ENCODE measurements around the gene SLC9A8. TPM values are rescaled to one million over a fixed set of nuclear protein-coding genes. Genes with fewer than 3 reads are reported as not detected.

The SLC9A8 gene
- total and polyA plus RNA-seq, 2 donors (not counting 3 experiments of a cell fraction or from before 2014, with no cell fraction given) = 5.1 to 14.4 TPM

DNA sequence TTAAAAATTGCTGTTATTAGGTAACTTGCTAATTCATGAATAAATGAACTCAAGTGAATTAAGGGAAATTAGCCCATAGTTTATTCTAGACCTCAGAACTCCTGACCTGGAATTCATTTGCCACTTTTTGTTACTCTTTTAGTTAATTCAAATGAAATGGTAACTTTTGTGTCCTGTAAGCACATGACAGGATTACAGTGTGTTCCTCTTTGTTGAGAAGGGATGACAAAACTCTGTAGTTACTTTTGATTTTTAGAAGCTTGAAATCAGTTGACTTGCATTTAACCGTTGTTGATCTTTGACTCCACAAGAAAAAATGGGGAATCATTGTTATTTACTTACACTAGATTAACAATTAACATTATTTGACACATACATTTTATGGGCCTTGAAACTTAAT, 6.2 kb downstream of the SLC9A8 start:
- H4K20me1 ChIP-seq (replicated peaks; ENCODE audit: control insufficient read depth, extremely low read depth, insufficient read depth, low read length) = no peaks in the 10 kb centered on the region
- ChIA-PET CTCF (no interaction called here), POLR2A (no interaction called here)
- no peak overlapping the region for H3K4me2 ChIP-seq (ENCODE audit: insufficient read depth, low read length)
- no peak overlapping the region for H3K27ac ChIP-seq (ENCODE audit: insufficient read depth, low read depth, low read length)
- BruUV-seq (replicated peaks) = no TSS peak
- H3K36me3 ChIP-seq (ENCODE audit: control insufficient read depth in 2 of 2, extremely low read depth in 1 of 2, insufficient read depth in 2 of 2, low read length in 2 of 2) = peaks cover 3 to 11% of the 10 kb centered on the region in 2 experiments
- H3K79me2 ChIP-seq (ENCODE audit: control insufficient read depth, insufficient read depth, low read length) = no peaks in the 10 kb centered on the region
- H3K4me1 ChIP-seq (ENCODE audit: control insufficient read depth, extremely low read depth, insufficient read depth, low read length) = no peaks in the 10 kb centered on the region
- no peak overlapping the region for H3K9ac ChIP-seq (replicated peaks; ENCODE audit: extremely low read depth, insufficient read depth, low read length)
- H2AFZ ChIP-seq (ENCODE audit: low read depth, low read length) = no peak overlapping the region
- TF ChIP-seq, protein P1, sequence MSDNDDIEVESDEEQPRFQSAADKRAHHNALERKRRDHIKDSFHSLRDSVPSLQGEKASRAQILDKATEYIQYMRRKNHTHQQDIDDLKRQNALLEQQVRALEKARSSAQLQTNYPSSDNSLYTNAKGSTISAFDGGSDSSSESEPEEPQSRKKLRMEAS (IDR thresholded peaks at IDR 0.05; ENCODE audit: insufficient read depth, insufficient read length) = no peak
- TF ChIP-seq EZH2 (IDR thresholded peaks at IDR 0.05; ENCODE audit: borderline replicate concordance, low read depth, low read length, severe bottlenecking) (no peak), POLR2A (IDR thresholded peaks at IDR 0.05; ENCODE audit: low read depth, low read length) (no peak), FOS (IDR thresholded peaks at IDR 0.05; ENCODE audit: borderline replicate concordance, insufficient read depth, low read length) (no peak), POLR2AphosphoS5 (IDR thresholded peaks at IDR 0.05; ENCODE audit: insufficient read depth, low read depth, low read length) (no peak), MYC (IDR thresholded peaks at IDR 0.05; ENCODE audit: low read depth, low read length) (no peak), JUN (IDR thresholded peaks at IDR 0.05; ENCODE audit: borderline replicate concordance, insufficient read depth, insufficient read length, low read depth) (no peak), GATA2 (IDR thresholded peaks at IDR 0.05; ENCODE audit: insufficient read depth, insufficient read length, low read depth, low read length) (no peak)
- TF ChIP-seq, protein P2, sequence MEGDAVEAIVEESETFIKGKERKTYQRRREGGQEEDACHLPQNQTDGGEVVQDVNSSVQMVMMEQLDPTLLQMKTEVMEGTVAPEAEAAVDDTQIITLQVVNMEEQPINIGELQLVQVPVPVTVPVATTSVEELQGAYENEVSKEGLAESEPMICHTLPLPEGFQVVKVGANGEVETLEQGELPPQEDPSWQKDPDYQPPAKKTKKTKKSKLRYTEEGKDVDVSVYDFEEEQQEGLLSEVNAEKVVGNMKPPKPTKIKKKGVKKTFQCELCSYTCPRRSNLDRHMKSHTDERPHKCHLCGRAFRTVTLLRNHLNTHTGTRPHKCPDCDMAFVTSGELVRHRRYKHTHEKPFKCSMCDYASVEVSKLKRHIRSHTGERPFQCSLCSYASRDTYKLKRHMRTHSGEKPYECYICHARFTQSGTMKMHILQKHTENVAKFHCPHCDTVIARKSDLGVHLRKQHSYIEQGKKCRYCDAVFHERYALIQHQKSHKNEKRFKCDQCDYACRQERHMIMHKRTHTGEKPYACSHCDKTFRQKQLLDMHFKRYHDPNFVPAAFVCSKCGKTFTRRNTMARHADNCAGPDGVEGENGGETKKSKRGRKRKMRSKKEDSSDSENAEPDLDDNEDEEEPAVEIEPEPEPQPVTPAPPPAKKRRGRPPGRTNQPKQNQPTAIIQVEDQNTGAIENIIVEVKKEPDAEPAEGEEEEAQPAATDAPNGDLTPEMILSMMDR (IDR thresholded peaks at IDR 0.05; ENCODE audit: extremely low read depth in 1 of 2, insufficient read depth in 1 of 2, low read depth in 1 of 2, low read length in 2 of 2) = no peak
- no peaks in the 10 kb centered on the region for H3K9me3 ChIP-seq (replicated peaks; ENCODE audit: control insufficient read depth, insufficient read depth, low read length)
- no peaks in the 10 kb centered on the region for H3K27me3 ChIP-seq (ENCODE audit: control insufficient read depth in 2 of 2, insufficient read depth in 2 of 2, low read length in 2 of 2)
- FAIRE-seq = no peak
- intact Hi-C loops (cut with micrococcal nuclease) (no loop called here), dilution Hi-C loops (cut with MboI; ENCODE audit: extremely low pct_ligation_motif_present, low sequenced_read_pairs) (no loop called here)
- no peak for DNase-seq (ENCODE audit: low read depth, low spot score)
- H3K4me3 ChIP-seq (replicated peaks in 1 of 3; ENCODE audit: insufficient read depth in 1 of 3, low read depth in 1 of 3, low read length in 3 of 3) = no peak overlapping the region
- no peaks in the 10 kb centered on the region for H3K9me1 ChIP-seq (replicated peaks; ENCODE audit: control insufficient read depth, extremely low read depth, insufficient read depth, low read length)

All from endothelial cell of umbilical vein (primary cell).